ENCODE results near the gene BAZ2B.
"Not testable (repeated sequence)": the region's sequence is repeated elsewhere in the genome, so short reads cannot be mapped to it uniquely, and the experiment has no call there.

BAZ2B gene

DNA sequence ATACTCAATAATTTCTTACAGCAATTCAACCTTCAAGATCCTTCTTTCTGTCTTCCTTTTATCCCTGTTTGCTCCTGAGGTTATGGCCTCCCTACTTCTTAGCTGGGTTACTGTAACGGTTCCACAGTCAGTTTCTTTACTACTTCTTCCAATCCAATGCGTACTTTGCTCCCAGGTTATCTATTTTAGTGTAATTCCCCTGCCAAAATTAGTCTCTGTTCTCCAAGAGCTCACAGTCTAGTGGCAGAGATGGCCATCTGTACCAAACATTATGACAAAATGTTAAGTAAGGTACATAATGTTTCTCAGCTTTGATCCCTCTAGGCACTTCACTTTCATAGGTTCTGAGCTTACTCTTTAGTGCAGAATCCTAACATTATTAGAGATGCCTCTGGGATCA lies 244.8 kb downstream of the BAZ2B start:
- Histone ChIP-seq H3K4me3 (no peak overlapping the region), H3K9me3 (replicated peaks in 1 of 11) (no peaks in the 10 kb centered on the region), H3K9ac (no peak overlapping the region), H3K27me3 (no peaks in the 10 kb centered on the region), H3K36me3 (peaks cover 40 to 95% (median 64%) of the 10 kb centered on the region in 11 experiments), H3K4me1 (no peaks in the 10 kb centered on the region), H3K27ac (no peak overlapping the region), H3K4me2 (no peak overlapping the region), H4K20me1 (no peaks in the 10 kb centered on the region)
- no peak for TF ChIP-seq Cebpa-rat (IDR thresholded peaks at IDR 0.05)

DNA sequence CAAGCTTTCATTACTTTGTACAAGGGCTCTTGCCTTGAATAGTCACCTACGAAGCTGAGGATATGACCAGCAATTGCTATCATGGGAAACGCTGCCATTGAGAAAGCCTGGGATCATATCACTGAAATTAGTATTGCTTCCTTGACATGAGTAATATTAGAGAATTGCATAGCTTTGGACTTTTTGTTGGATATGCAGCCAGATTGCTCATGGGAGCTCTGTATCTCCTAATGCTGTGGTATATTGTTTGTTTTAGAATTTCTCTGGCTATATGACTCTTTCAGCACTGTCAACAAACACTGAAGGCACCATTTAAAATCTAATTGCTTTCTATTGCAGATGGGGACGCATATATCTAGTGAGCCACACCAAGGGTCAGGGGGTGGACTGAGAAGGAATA lies 249.8 kb downstream of the BAZ2B start:
- H3K36me3 ChIP-seq, result peaks cover 31 to 97% (median 71%) of the 10 kb centered on the region in 11 experiments
- H3K4me1 ChIP-seq, result no peaks in the 10 kb centered on the region
- H3K4me2 ChIP-seq, result no peak overlapping the region
- TF ChIP-seq Cebpa-rat (IDR thresholded peaks at IDR 0.05), result no peak
- peaks cover 0 to 20% (median 10%) of the 10 kb centered on the region in 11 experiments; a peak in 16 of 22 replicates for H3K9me3 ChIP-seq (replicated peaks in 1 of 11)
- H3K27me3 ChIP-seq, result no peaks in the 10 kb centered on the region
- no peak overlapping the region for H3K9ac ChIP-seq
- no peak overlapping the region for H3K27ac ChIP-seq
- H3K4me3 ChIP-seq, result no peak overlapping the region
- H4K20me1 ChIP-seq, result no peaks in the 10 kb centered on the region

DNA sequence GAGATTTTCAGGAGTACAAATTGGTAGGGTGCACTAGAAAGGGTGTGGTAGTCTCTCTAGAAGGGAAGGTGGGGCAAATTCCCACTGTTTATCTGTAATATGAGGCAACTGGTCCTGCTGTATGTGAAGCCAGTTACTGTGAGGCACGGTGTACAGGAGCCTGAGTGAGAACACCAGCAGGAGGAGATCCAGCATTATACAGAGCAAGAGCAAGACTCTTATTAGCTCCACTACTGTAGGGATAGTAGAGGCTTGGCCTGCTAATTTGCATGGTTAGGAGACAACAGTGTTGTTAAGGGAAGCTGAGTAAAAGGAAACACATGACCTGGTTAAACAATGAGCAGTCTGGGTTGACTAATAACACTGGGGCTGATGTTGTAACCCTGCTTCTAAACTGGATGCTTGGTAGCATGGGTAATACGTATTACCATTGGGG lies 253.5 kb downstream of the BAZ2B start:
- H3K27ac ChIP-seq, result no peak overlapping the region
- peaks cover 0 to 5% (median 0%) of the 10 kb centered on the region in 11 experiments; a peak in 1 of 22 replicates for H4K20me1 ChIP-seq
- H3K4me3 ChIP-seq, result no peak overlapping the region
- peaks cover 12 to 82% (median 55%) of the 10 kb centered on the region in 11 experiments; a peak in 20 of 22 replicates for H3K36me3 ChIP-seq
- no peaks in the 10 kb centered on the region for H3K4me1 ChIP-seq
- H3K9ac ChIP-seq, result no peak overlapping the region
- no peak for TF ChIP-seq Cebpa-rat (IDR thresholded peaks at IDR 0.05)
- peaks cover 11 to 32% (median 21%) of the 10 kb centered on the region in 11 experiments for H3K9me3 ChIP-seq (replicated peaks in 1 of 11)
- no peaks in the 10 kb centered on the region for H3K27me3 ChIP-seq
- no peak overlapping the region for H3K4me2 ChIP-seq

DNA sequence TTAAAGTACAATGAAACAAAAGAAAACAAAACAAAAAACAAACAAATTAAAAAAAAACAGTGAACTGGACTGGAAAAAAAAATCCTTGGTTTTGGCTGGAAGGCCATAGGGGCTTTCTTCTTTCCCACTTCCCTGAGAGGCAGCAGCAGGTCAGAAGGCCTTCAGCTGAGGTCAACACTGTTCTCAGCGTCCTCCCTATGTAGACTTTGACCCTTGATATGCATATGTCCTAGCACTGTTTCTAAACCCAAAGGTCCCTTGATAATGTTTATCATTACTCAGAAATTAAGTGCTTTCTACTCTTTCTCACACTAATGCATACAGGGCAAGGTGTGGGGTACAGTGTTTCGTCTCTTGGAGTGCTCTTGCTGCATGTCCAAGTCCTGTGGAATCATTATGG lies 254.3 kb downstream of the BAZ2B start:
- no peaks in the 10 kb centered on the region for H3K27me3 ChIP-seq

DNA sequence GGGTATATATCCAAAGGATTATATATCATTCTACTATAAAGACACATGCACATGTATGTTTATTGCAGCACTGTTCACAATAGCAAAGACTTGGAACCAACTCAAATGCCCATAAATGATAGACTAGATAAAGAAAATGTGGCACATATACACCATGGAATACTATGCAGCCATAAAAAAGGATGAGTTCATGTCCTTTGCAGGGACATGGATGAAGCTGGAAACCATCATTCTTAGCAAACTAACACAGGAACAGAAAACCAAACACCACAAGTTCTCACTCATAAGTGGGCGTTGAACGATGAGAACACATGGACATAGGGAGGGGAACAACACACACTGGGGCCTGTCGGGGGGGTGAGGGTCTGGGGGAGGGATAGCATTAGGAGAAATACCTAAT lies 254.7 kb downstream of the BAZ2B start:
- not testable (repeated sequence) for H3K4me3 ChIP-seq, H3K4me2 ChIP-seq, H3K9ac ChIP-seq, H3K27ac ChIP-seq, H3K27me3 ChIP-seq, H3K4me1 ChIP-seq, H4K20me1 ChIP-seq
- Histone ChIP-seq H3K9me3 (replicated peaks in 1 of 11) (peaks cover 11 to 32% (median 21%) of the 10 kb centered on the region in 11 experiments), H3K36me3 (peaks cover 12 to 82% (median 46%) of the 10 kb centered on the region in 11 experiments; a peak in 19 of 22 replicates)

More for the DNA sequence above, 254.3 kb downstream of the BAZ2B start:
- H3K9ac ChIP-seq, result no peak overlapping the region
- H3K4me1 ChIP-seq, result peaks cover 0 to 2% (median under 1%) of the 10 kb centered on the region in 10 experiments; a peak in 5 of 20 replicates
- H3K27ac ChIP-seq, result no peak overlapping the region
- peaks cover 0 to 6% (median 0%) of the 10 kb centered on the region in 11 experiments; a peak in 2 of 22 replicates for H4K20me1 ChIP-seq
- peaks cover 12 to 82% (median 51%) of the 10 kb centered on the region in 11 experiments; a peak in 19 of 22 replicates for H3K36me3 ChIP-seq
- no peak overlapping the region for H3K4me3 ChIP-seq
- H3K4me2 ChIP-seq, result no peak overlapping the region
- TF ChIP-seq Cebpa-rat (IDR thresholded peaks at IDR 0.05), result no peak
- peaks cover 11 to 32% (median 21%) of the 10 kb centered on the region in 11 experiments for H3K9me3 ChIP-seq (replicated peaks in 1 of 11)

DNA sequence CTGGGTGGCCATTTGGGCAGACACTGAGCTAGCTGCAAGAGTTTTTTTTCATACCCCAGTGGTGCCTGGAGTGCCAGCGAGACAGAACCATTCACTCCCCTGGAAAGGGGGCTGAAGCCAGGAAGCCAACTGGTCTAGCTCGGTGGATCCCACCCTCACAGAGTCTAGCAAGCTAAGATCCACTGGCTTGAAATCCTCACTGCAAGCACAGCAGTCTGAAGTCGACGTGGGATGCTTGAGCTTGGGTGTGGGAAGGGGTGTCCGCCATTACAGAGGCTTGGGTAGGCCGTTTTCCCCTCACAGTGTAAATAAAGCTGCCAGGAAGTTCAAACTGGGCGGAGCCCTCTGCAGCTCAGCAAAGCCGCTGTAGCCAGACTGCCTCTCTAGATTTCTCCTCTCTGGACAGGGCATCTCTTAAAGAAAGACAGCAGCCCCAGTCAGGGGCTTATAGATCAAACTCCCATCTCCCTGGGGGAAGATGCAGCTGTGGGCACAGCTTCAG lies 260.2 kb downstream of the BAZ2B start:
- no peaks in the 10 kb centered on the region for H3K27me3 ChIP-seq
- peaks cover 7 to 16% (median 8%) of the 10 kb centered on the region in 11 experiments; a peak in 19 of 22 replicates for H3K9me3 ChIP-seq (replicated peaks in 1 of 11)
- H3K27ac ChIP-seq, result peak overlapping the region in 7 of 11 experiments; percentile 6 to 48 (median 37); a peak in 7 of 22 replicates
- H3K4me3 ChIP-seq, result no peak overlapping the region
- H3K4me2 ChIP-seq, result peak overlapping the region in 10 of 11 experiments; percentile 2 to 68 (median 50); a peak in 17 of 22 replicates
- TF ChIP-seq Cebpa-rat (IDR thresholded peaks at IDR 0.05), result no peak
- H3K4me1 ChIP-seq, result peaks cover 7 to 16% (median 12%) of the 10 kb centered on the region in 10 experiments; a peak in 19 of 20 replicates
- H3K9ac ChIP-seq, result no peak overlapping the region
- peaks cover 0 to 6% (median 0%) of the 10 kb centered on the region in 11 experiments; a peak in 2 of 22 replicates for H4K20me1 ChIP-seq
- peaks cover 4 to 69% (median 18%) of the 10 kb centered on the region in 11 experiments; a peak in 15 of 22 replicates for H3K36me3 ChIP-seq

DNA sequence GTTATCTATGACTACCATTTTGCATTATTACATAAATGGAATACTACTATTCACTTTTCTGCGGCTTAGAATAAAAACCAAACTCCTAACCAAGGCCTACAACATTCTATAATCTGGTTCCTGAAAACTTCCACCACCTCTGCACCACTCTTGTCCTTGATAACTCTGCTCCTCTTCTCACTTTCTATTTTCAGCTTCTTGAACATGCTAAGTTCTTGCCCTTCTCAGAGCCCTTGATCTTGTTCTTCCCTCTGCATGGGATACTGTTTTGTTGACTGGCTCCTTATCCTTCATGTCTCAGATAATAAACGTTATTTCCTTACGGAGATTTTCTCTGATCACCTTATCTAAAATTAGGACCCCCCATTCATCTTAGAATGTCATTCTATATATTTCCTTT lies 264.4 kb downstream of the BAZ2B start:
- H3K27ac ChIP-seq, result no peak overlapping the region
- no peak overlapping the region for H3K4me3 ChIP-seq
- H3K27me3 ChIP-seq, result no peaks in the 10 kb centered on the region
- peaks cover 36 to 83% (median 46%) of the 10 kb centered on the region in 11 experiments; a peak in 21 of 22 replicates for H3K36me3 ChIP-seq
- peaks cover 7 to 14% (median 11%) of the 10 kb centered on the region in 10 experiments; a peak in 19 of 20 replicates for H3K4me1 ChIP-seq
- H4K20me1 ChIP-seq, result no peaks in the 10 kb centered on the region
- no peak for TF ChIP-seq Cebpa-rat (IDR thresholded peaks at IDR 0.05)
- peaks cover 0 to 7% (median 0%) of the 10 kb centered on the region in 11 experiments; a peak in 3 of 22 replicates for H3K9me3 ChIP-seq (replicated peaks in 1 of 11)
- no peak overlapping the region for H3K9ac ChIP-seq
- H3K4me2 ChIP-seq, result no peak overlapping the region

DNA sequence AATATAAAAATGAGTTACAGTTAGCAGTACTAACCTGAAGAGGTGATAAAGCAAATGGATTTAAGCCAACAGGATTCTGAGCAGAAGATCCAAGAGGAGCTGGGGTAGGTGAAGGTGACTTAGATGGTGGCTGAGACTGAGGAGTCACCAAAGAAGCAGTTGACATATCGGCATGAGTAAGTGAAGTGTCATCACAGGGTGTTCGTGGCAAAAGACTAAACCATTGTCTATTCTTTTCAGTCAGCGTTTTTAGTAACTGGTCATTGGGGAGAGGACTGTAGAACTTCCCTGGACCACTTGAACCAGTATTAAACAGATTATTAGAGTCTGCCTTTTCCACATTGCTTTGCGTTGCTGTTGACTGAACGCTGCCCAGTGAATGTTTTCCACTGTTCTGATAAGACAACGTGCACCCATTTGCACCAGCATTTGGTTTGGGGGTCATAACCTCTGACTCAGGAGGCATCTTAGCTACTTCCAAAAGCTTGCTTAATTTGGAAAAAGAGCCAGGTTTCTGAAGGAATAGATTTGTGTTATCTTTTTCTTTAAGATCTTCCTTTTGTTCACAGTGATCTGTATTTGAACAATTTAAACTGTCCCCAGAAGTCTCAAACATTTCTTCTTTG lies 266.6 kb downstream of the BAZ2B start:
- no peak overlapping the region for H3K27ac ChIP-seq
- H3K27me3 ChIP-seq, result no peaks in the 10 kb centered on the region
- H3K4me3 ChIP-seq, result no peak overlapping the region
- TF ChIP-seq Cebpa-rat (IDR thresholded peaks at IDR 0.05), result no peak
- H3K9ac ChIP-seq, result no peak overlapping the region
- H3K9me3 ChIP-seq (replicated peaks in 1 of 11), result no peaks in the 10 kb centered on the region
- peaks cover 27 to 83% (median 44%) of the 10 kb centered on the region in 11 experiments; a peak in 21 of 22 replicates for H3K36me3 ChIP-seq
- H3K4me2 ChIP-seq, result no peak overlapping the region
- H3K4me1 ChIP-seq, result no peaks in the 10 kb centered on the region
- H4K20me1 ChIP-seq, result no peaks in the 10 kb centered on the region

DNA sequence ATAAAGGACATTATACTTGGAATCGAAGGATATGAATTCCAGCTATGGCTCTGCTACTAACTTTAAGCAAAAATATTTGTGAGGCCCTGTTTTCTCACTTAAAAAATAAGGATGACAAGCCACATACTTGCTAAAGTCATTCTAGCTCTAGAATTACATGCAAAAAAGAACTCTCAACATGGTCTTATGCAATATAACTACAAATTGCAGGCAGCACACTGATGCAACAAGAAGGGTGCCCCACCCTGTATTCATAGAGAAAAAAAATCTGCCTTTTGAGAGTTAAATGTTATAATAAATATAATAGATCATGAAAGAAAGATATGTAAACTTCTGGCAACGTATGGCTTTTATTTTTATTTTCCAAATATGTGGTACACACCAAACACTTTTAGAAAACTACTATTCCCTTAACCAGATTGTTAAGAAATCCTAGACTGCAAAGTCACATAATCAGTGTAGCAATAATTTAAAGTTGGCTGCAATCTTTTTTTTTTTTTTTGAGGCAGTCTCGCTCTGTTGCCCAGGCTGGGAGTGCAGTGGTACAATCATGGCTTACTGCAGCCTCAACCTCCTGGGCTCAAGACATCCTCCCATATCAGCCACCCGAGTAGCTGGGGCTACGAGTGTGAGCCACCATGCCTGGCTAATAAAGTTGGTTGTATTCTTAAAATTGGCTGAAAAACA lies 289.6 kb downstream of the BAZ2B start:
- H3K4me3 ChIP-seq, result no peak overlapping the region
- peaks cover 0 to 4% (median 0%) of the 10 kb centered on the region in 10 experiments; a peak in 1 of 20 replicates for H3K4me1 ChIP-seq
- no peaks in the 10 kb centered on the region for H4K20me1 ChIP-seq
- no peak overlapping the region for H3K27ac ChIP-seq
- H3K9me3 ChIP-seq (replicated peaks in 1 of 11), result 0 out of 22 replicates have a peak, but pooled peaks cover 0 to 3% (median 0%) of the 10 kb centered on the region in 11 experiments
- no peak for TF ChIP-seq Cebpa-rat (IDR thresholded peaks at IDR 0.05)
- H3K9ac ChIP-seq, result no peak overlapping the region
- peaks cover 24 to 88% (median 47%) of the 10 kb centered on the region in 11 experiments for H3K36me3 ChIP-seq
- H3K4me2 ChIP-seq, result 0 out of 22 replicates have a peak overlapping the region, but pooled peaks of 1 of the 11 experiments have one; percentile 24
- no peaks in the 10 kb centered on the region for H3K27me3 ChIP-seq
